Upper lobe of left lung (tissue), 6 donors: ENCODE results near the gene PEBP1. TPM values are rescaled to one million over a fixed set of nuclear protein-coding genes. Genes with fewer than 3 reads are reported as not detected.

ENCODE experiments used
- ATAC-seq, 2 donors: fragments of 200-7000 bp; cut with Tn5 transposase; one replicate each; pipeline ENCODE4 v1.9.1; 2022; ENCODE audit warnings: mild to moderate bottlenecking in 2 of 2, moderate library complexity in 2 of 2; ENCODE audit not compliant: low FRiP score in 2 of 2
- DNase-seq, 2 donors: peaks; one replicate each; pipeline ENCODE4 v3.0.0-alpha.2; 2019 to 2020
- H3K27ac ChIP-seq, 4 donors: fragments of 200-600 bp; sonication (generic); one replicate each; pipeline ENCODE4 v1.5.1; 2016 to 2019
- H3K27me3 ChIP-seq, 4 donors: fragments of 200-600 bp; sonication (generic); one replicate each; pipeline ENCODE4 v1.5.1; 2017 to 2019
- H3K36me3 ChIP-seq, 4 donors: fragments of 200-600 bp; sonication (generic); one replicate each; pipeline ENCODE4 v1.5.1; 2016 to 2019
- H3K4me1 ChIP-seq, 4 donors: fragments of 200-600 bp; sonication (generic); one replicate each; pipeline ENCODE4 v1.5.1; 2018 to 2019
- H3K4me3 ChIP-seq, 4 donors: fragments of 200-600 bp; sonication (generic); one replicate each; pipeline ENCODE4 v1.5.1; 2017 to 2019; ENCODE audit warnings: mild to moderate bottlenecking in 2 of 4, moderate library complexity in 1 of 4
- H3K9me3 ChIP-seq, 4 donors: fragments of 200-600 bp; sonication (generic); one replicate each; pipeline ENCODE4 v1.5.1; 2018 to 2019
- CTCF ChIP-seq, 6 experiments: fragments of 450-650 bp in 4 of 6; fragments of 200-600 bp in 2 of 6; sonication (generic) in 2 of 6; IDR thresholded peaks; one replicate each; pipeline ENCODE4 v1.5.1; 2016 to 2019; ENCODE audit warnings: antibody characterized with exemption in 6 of 6
- EP300 ChIP-seq, 4 donors: sonication (generic); formaldehyde crosslinking; IDR thresholded peaks; one replicate each; pipeline ENCODE4 v1.5.1; 2017; ENCODE audit warnings: antibody characterized with exemption in 4 of 4, control low read depth in 2 of 4
- POLR2A ChIP-seq, 4 donors: fragments of 450-650 bp; IDR thresholded peaks; one replicate each; pipeline ENCODE4 v1.5.1; 2016 to 2017; ENCODE audit warnings: antibody characterized with exemption in 4 of 4, mild to moderate bottlenecking in 2 of 4
- POLR2AphosphoS5 ChIP-seq, 2 donors: sonication (generic); formaldehyde crosslinking; IDR thresholded peaks; one replicate each; pipeline ENCODE4 v1.5.1; 2017; ENCODE audit warnings: antibody characterized with exemption in 2 of 2
- WGBS, 2 donors: methylation state at CpG; one replicate each; pipeline ENCODE4 v1.1.5; 2017 to 2018; 5-methylcytosine and 5-hydroxymethylcytosine counted together
- total RNA-seq, 6 donors: library from RNA; depleted of rRNA in 4 of 6; stranded (reverse); fragments of >200 nt in 4 of 6; gene quantifications; one replicate each; pipeline versions ENCODE4 v1.1.0 to v1.2.1, GENCODE V29; 2016 to 2021
- donor health status: DM: no; HTN: no; CAD: no; lungs with moderate emphysema.
- donor health status: DM: no; HTN: yes; CAD: no; lungs with severe emphysema.

PEBP1 gene
- 100 to 1,000 TPM in 5 of 6 donors, 10 to 100 TPM in 1; 92.2 to 432 (median 214) TPM for total RNA-seq

- WGBS, 2 donors: 0% methylated on average over 13 to 41 of the region's 70 CpGs
- DNase-seq (peak; percentile 97 to 99), ATAC-seq (peak; percentile 99 to 100)
- Histone ChIP-seq H3K4me1 (peaks cover 9 to 30% (median 25%) of the 10 kb centered on the region in 4 donors), H3K27ac (peak within 1 kb of the TSS; percentile 88 to 90 (median 90)), H3K9me3 (no peaks in the 10 kb centered on the region), H3K4me3 (peak within 1 kb of the TSS; percentile 66 to 98 (median 90)), H3K36me3 (peaks cover 12 to 32% (median 18%) of the 10 kb centered on the region in 4 donors), H3K27me3 (no peaks in the 10 kb centered on the region)
- TF ChIP-seq CTCF (IDR thresholded peaks at IDR 0.05) (peak in 3 of 6 experiments; percentile 24 to 29 (median 26)), POLR2A (IDR thresholded peaks at IDR 0.05) (peak in 2 of 4 donors; percentile 90 to 96), EP300 (IDR thresholded peaks at IDR 0.05) (peak in 1 of 4 donors; percentile 60), POLR2AphosphoS5 (IDR thresholded peaks at IDR 0.05) (peak; percentile 83 to 93)
Measured at GRCh38 chr12:118135788-118136558, at the start of gene PEBP1. TSS of gene PEBP1 (plus strand) at chr12:118136124. CDS start at chr12:118136210, 86 bp downstream.

GRCh38 chr12:118089782-118090181 lies 46.1 kb upstream of the PEBP1 start:
- TF ChIP-seq POLR2A (IDR thresholded peaks at IDR 0.05): no peak
- no peak for TF ChIP-seq EP300 (IDR thresholded peaks at IDR 0.05)
- TF ChIP-seq POLR2AphosphoS5 (IDR thresholded peaks at IDR 0.05): no peak
- no peak for TF ChIP-seq CTCF (IDR thresholded peaks at IDR 0.05)
- H3K4me3 ChIP-seq: no peak overlapping the region
- H3K4me1 ChIP-seq: no peaks in the 10 kb centered on the region
- H3K27ac ChIP-seq: no peak overlapping the region
- H3K9me3 ChIP-seq: no peaks in the 10 kb centered on the region
- no peaks in the 10 kb centered on the region for H3K27me3 ChIP-seq
- WGBS, 2 donors: 95% methylated on average over 9 of the region's 9 CpGs
- peaks cover 0 to 28% (median 11%) of the 10 kb centered on the region in 4 donors for H3K36me3 ChIP-seq
- ATAC-seq: no peak
- DNase-seq: no peak

- WGBS, 2 donors: 87 to 88% methylated on average over 3 of the region's 3 CpGs
- no peak for ATAC-seq
Measured at GRCh38 chr12:118094039-118094438, 41.9 kb upstream of the PEBP1 start.

GRCh38 chr12:118098401-118098800 lies 37.5 kb upstream of the PEBP1 start:
- H3K9me3 ChIP-seq: no peaks in the 10 kb centered on the region
- TF ChIP-seq EP300 (IDR thresholded peaks at IDR 0.05) (no peak), CTCF (IDR thresholded peaks at IDR 0.05) (no peak), POLR2A (IDR thresholded peaks at IDR 0.05) (no peak), POLR2AphosphoS5 (IDR thresholded peaks at IDR 0.05) (no peak)
- peaks cover 0 to 17% (median 0%) of the 10 kb centered on the region in 4 donors for H3K36me3 ChIP-seq
- H3K27me3 ChIP-seq: no peaks in the 10 kb centered on the region
- WGBS, 2 donors: 73 to 79% methylated on average over 3 of the region's 3 CpGs
- no peak overlapping the region for H3K27ac ChIP-seq
- H3K4me1 ChIP-seq: peaks cover 9 to 18% (median 12%) of the 10 kb centered on the region in 4 donors
- DNase-seq (no peak), ATAC-seq (no peak)
- no peak overlapping the region for H3K4me3 ChIP-seq

More at GRCh38 chr12:118094039-118094438, 41.9 kb upstream of the PEBP1 start:
- Histone ChIP-seq H3K27me3 (no peaks in the 10 kb centered on the region), H3K4me1 (no peaks in the 10 kb centered on the region), H3K27ac (no peak overlapping the region), H3K9me3 (no peaks in the 10 kb centered on the region), H3K4me3 (no peak overlapping the region), H3K36me3 (peaks cover 0 to 36% (median 11%) of the 10 kb centered on the region in 4 donors)
- DNase-seq: no peak
- TF ChIP-seq POLR2A (IDR thresholded peaks at IDR 0.05) (no peak), POLR2AphosphoS5 (IDR thresholded peaks at IDR 0.05) (no peak), CTCF (IDR thresholded peaks at IDR 0.05) (no peak), EP300 (IDR thresholded peaks at IDR 0.05) (no peak)
